Loucy (cell line): Measurements from ENCODE around the gene RCE1.

ENCODE experiments used
- CTCF ChIP-seq: fragments of 200-600 bp; sonication (generic); conservative IDR thresholded peaks from 2 replicates; pipeline ENCODE4 v1.5.1; 2014; ENCODE audit warnings: mild to moderate bottlenecking, antibody characterized with exemption, low read length
- EZH2phosphoT487 ChIP-seq: fragments of 200-600 bp; IDR thresholded peaks from 2 replicates; pipeline ENCODE4 v1.6.1; 2018; ENCODE audit warnings: antibody characterized with exemption, mild to moderate bottlenecking, moderate library complexity, borderline replicate concordance

GRCh38 chr11:66840317-66841091 is 2.7 kb upstream of the RCE1 start:
- TF ChIP-seq CTCF (no peak), EZH2phosphoT487 (no peak)
